SJSA1 (cell line): ENCODE measurements around the gene NOSIP. TPM values are rescaled to one million over a fixed set of nuclear protein-coding genes. Genes with fewer than 3 reads are reported as not detected.

ENCODE experiments used
- DNase-seq, 2 experiments: peaks; one replicate each; pipeline ENCODE4 v3.0.0-alpha.2; 2015 to 2020; ENCODE audit warnings: low spot score in 2 of 2, low read depth in 1 of 2
- H3K27ac ChIP-seq: fragments of 250-450 bp; sonication (Bioruptor Pico); 2 replicates; pipeline ENCODE4 v1.5.1; 2020; ENCODE audit warnings: mild to moderate bottlenecking, moderate library complexity
- H3K27me3 ChIP-seq: fragments of 250-450 bp; sonication (Bioruptor Pico); replicated peaks from 2 replicates; pipeline ENCODE4 v1.5.1; 2020; ENCODE audit warnings: mild to moderate bottlenecking, moderate library complexity
- H3K36me3 ChIP-seq: fragments of 250-450 bp; sonication (Bioruptor Pico); 2 replicates; pipeline ENCODE4 v1.5.1; 2020; ENCODE audit warnings: mild to moderate bottlenecking
- H3K4me1 ChIP-seq: fragments of 250-450 bp; sonication (Bioruptor Pico); replicated peaks from 2 replicates; pipeline ENCODE4 v1.6.1; 2021; ENCODE audit warnings: mild to moderate bottlenecking
- H3K4me3 ChIP-seq: fragments of 250-450 bp; sonication (Bioruptor Pico); 2 replicates; pipeline ENCODE4 v1.5.1; 2020; ENCODE audit warnings: mild to moderate bottlenecking
- H3K9me3 ChIP-seq: fragments of 250-450 bp; sonication (Bioruptor Pico); replicated peaks from 2 replicates; pipeline ENCODE4 v1.5.1; 2020; ENCODE audit warnings: mild to moderate bottlenecking
- total RNA-seq: library from RNA; depleted of rRNA; stranded (reverse); fragments of >200 nt; shearing (Covaris generic); gene quantifications from 2 replicates; pipeline ENCODE4 v1.2.3, GENCODE V29; 2014

NOSIP gene
- total RNA-seq, 1 experiment from 2014 or later, result 129 TPM

DNA sequence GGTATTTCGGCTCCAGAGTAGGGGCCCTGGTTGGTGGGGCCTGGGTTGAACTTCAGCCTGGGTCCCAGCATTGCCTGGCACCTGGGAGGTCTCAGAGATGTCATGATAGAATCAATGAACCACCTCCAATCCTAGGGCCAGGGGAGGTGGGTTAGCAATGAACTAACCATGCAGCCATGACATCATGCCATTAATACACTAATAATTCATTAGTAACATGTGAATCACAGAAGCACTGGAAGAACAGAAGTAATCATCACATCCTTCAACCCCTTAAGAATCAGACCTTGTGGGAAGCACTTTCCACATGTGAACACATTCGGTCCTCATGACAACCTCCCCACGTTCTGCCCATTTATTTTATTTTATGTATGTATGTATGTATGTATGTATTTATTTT is 6.9 kb downstream of the NOSIP start:
- no peak for DNase-seq
- no peaks in the 10 kb centered on the region for H3K27me3 ChIP-seq
- peaks cover under 1% of the 10 kb centered on the region for H3K4me1 ChIP-seq
- H3K4me3 ChIP-seq, result no peak overlapping the region
- H3K36me3 ChIP-seq, result peaks cover 35% of the 10 kb centered on the region
- no peaks in the 10 kb centered on the region for H3K9me3 ChIP-seq
- no peak overlapping the region for H3K27ac ChIP-seq

DNA sequence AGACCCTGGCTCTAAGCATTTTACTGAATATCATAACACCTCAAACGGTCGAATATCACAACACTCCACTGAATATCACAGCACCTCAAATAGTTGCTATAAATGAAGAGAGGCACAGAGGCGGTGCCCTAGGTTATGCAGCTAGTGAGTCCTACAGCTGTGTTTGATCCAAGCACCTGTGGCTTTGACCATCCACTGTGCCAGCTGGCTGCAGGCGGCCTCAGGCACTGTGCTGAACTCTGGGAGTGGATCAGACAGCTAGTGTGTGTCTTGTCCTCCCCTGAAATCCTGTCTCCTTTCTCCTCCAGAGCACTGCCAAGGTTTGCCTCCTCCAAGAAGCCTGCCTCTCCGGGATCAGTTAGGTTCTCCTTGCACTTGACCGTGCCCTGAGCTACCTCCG is 7.3 kb downstream of the NOSIP start:
- Histone ChIP-seq H3K36me3 (peaks cover 38% of the 10 kb centered on the region), H3K27me3 (no peaks in the 10 kb centered on the region), H3K9me3 (no peaks in the 10 kb centered on the region), H3K4me1 (peaks cover 5% of the 10 kb centered on the region), H3K4me3 (no peak overlapping the region), H3K27ac (no peak overlapping the region)
- DNase-seq, result no peak

DNA sequence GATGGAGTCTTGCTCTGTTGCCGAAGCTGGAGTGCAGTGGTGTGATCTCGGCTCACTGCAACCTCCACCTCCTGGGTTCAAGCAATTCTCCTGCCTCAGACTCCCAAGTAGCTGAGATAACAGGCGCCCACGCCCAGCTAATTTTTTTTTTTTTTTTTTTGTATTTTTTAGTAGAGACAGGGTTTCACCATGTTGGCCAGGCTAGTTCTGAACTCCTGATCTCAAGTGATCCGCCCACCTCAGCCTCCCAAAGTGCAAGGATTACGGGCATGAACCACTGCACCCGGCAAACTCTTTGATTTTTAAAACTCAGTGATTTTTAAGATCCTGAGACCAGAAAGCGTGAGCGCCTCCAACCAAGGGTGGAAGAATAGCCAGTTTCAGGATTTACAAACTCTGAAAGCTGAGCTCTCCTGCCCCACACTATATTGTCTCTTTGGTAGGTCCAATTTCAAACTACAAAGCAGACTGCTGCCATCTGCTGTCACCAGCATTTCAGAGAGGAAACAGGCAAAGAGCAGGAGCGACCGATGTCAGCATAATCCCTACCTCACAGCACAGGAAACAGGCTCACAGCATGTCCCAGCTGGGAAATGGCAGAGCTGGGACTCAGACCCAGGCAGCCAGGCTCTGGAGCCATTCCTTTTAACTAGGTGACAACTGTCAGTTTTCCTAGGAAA is 9.2 kb downstream of the NOSIP start:
- no peaks in the 10 kb centered on the region for H3K27me3 ChIP-seq
- no peak overlapping the region for H3K27ac ChIP-seq
- H3K9me3 ChIP-seq, result no peaks in the 10 kb centered on the region
- no peak overlapping the region for H3K4me3 ChIP-seq
- peaks cover 40% of the 10 kb centered on the region for H3K36me3 ChIP-seq
- DNase-seq, result no peak
- H3K4me1 ChIP-seq, result peaks cover 9% of the 10 kb centered on the region

DNA sequence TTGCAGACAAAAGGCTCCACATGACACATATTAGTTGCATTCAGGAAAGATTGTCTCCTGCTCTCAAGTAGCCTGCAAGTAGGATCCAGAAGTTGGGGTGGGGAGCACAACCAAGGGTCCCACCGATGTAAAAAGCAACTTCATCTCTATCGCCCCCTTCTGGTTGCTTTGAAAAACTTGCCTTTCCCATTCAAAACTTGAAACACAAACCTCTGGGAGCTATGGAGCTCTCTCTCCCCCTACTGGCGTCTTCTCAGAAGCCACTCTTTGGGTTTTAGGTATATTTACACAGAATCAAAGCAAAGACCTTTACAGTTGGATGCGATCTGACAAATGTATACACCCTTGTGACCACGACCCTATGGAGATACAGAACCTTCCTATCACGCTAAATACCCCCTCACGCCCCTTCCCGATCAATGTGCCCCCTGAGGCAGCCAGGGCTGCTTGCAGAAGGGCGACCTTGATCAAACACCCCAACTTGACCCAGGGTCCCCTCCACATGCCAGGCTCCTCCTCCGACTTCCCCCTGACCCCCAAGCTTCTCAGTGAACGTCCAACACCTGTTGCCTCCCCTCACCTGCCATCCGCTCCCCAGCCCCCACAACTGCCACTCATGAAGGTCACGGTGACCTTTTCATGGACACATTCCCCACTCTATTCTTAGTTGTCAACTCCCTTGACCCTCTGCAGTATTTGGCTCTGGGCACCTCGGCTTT is 10.1 kb downstream of the NOSIP start:
- no peaks in the 10 kb centered on the region for H3K9me3 ChIP-seq
- DNase-seq, result peak; percentile 66 to 67

DNA sequence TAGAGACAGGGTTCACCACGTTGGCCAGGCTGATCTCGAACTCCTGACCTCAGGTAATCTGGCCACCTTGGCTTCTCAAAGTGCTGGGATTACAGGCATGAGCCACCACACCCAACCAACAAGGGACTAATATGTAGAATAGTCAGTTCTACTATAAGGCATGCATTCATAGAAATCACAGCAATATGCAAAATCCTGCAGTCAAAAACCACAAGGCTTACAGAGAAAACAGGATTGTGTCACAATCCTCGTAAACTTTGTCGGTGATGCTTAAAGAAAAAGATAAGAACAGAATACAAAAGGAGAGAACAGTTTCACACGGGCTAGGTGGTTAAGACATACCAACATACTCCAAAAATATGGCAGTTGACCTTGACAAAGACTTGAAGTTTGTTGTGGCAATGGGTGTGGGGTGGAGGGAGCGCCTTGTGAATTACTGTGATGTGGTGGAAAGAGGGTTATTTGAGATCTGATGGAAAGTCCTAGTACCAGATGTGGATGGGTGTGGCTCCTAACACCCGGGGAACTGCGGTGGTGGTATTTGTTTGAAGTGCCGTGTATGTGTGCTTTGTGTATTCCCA is 12.4 kb downstream of the NOSIP start:
- H3K27ac ChIP-seq, result 0 out of 2 replicates have a peak overlapping the region, but pooled peaks have one; percentile 13
- no peak overlapping the region for H3K4me3 ChIP-seq
- peak in 1 of 2 experiments; percentile 25 for DNase-seq
- H3K4me1 ChIP-seq, result peaks cover 9% of the 10 kb centered on the region
- H3K27me3 ChIP-seq, result no peaks in the 10 kb centered on the region
- no peaks in the 10 kb centered on the region for H3K9me3 ChIP-seq
- H3K36me3 ChIP-seq, result peaks cover 21% of the 10 kb centered on the region

More for the DNA sequence above, 10.1 kb downstream of the NOSIP start:
- Histone ChIP-seq H3K36me3 (peaks cover 32% of the 10 kb centered on the region), H3K27me3 (no peaks in the 10 kb centered on the region), H3K4me3 (no peak overlapping the region), H3K27ac (no peak overlapping the region), H3K4me1 (peaks cover 9% of the 10 kb centered on the region)

DNA sequence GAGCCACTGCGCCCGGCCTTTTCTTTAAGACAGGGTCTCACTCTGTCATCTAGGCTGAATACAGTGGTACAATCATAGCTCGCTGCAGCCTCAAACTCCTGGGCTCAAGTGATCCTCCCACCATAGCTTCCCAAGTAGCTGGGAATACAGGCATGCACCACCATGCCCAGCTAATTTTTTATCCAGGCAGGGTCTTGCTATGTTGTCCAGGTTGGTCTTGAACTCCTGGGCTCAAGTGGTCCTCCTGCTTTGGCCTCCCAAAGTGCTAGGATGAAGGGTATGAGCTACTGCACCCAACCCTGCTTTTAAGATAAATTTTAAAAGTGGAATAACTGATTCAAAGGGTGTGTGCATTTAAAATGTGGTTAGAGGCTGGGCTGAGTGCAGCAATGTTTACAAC is 14.1 kb downstream of the NOSIP start:
- Histone ChIP-seq H3K4me1 (peaks cover 9% of the 10 kb centered on the region), H3K9me3 (no peaks in the 10 kb centered on the region), H3K4me3 (no peak overlapping the region), H3K36me3 (peaks cover 24% of the 10 kb centered on the region), H3K27ac (no peak overlapping the region), H3K27me3 (no peaks in the 10 kb centered on the region)
- no peak for DNase-seq

DNA sequence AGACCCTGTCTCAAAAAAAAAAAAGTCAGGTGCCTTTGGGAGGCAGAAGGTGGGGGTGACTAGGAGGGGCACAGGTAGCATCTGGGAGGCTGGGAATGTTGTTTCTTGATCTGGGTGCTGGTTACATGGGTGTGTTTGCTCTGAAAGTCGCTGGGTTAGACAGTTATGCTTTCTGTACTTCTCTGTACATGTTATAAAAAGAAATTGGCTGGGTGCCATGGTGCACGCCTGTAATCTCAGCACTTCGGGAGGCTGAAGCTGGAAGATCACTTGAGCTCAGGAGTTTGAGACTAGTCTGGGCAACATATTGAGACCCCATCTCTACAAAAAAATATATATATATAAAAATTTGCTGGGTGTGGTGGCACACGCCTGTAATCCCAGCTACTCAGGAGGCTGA is 15.1 kb downstream of the NOSIP start:
- Histone ChIP-seq H3K4me3 (no peak overlapping the region), H3K4me1 (peaks cover 9% of the 10 kb centered on the region), H3K9me3 (no peaks in the 10 kb centered on the region), H3K27ac (no peak overlapping the region), H3K36me3 (peaks cover 32% of the 10 kb centered on the region), H3K27me3 (no peaks in the 10 kb centered on the region)
- DNase-seq, result no peak

DNA sequence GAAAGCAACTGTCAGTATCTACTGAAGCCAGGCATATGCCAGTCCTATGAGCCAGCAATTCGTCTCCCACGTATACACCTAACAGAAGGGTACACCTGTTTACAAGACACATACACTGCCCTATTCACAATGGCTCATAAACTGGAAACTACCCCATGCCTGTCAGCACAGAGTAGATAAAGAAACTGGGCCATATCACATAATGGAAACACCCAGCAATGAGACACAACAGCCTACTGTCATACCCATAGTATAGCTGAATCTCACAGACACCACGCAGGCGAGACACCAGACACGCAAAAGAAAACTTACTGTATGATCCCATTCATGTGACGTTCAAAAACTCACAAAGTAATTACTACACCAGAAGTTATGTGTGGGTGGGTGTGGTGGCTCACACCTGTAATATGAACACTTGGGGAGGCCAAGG is 15.7 kb downstream of the NOSIP start:
- no peak overlapping the region for H3K27ac ChIP-seq
- no peak for DNase-seq
- peaks cover 38% of the 10 kb centered on the region for H3K36me3 ChIP-seq
- H3K4me1 ChIP-seq, result peaks cover 9% of the 10 kb centered on the region
- H3K9me3 ChIP-seq, result no peaks in the 10 kb centered on the region
- no peaks in the 10 kb centered on the region for H3K27me3 ChIP-seq
- no peak overlapping the region for H3K4me3 ChIP-seq

DNA sequence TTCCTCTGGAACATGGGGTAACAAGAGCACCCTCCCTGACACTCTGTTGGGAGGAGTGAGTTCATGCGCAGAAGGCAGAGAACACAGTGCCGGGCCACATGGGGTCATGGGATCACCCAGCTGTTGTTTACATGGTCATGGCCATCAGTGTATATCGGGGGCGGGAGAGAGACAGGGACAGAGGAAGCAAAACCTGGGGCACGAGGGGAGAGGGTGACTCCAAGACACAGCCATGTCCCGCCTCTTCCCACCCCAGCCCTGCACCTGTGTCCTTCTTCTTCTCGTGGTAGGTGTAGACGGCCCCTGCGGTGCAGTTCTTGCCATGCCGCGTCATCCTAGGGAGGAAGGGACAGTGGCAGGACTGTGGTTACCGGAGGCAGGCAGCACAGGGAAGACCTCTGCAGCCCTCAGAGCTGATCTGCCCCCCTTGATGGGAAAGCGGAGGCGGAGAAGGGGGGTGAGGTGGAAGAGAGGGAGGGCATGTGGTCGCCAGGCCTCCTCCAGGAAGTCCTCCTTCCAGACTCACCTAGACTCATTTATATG is 19.9 kb downstream of the NOSIP start:
- Histone ChIP-seq H3K9me3 (no peaks in the 10 kb centered on the region), H3K27me3 (no peaks in the 10 kb centered on the region), H3K27ac (no peak overlapping the region), H3K4me1 (no peaks in the 10 kb centered on the region), H3K4me3 (no peak overlapping the region), H3K36me3 (peaks cover 64% of the 10 kb centered on the region)
- no peak for DNase-seq

DNA sequence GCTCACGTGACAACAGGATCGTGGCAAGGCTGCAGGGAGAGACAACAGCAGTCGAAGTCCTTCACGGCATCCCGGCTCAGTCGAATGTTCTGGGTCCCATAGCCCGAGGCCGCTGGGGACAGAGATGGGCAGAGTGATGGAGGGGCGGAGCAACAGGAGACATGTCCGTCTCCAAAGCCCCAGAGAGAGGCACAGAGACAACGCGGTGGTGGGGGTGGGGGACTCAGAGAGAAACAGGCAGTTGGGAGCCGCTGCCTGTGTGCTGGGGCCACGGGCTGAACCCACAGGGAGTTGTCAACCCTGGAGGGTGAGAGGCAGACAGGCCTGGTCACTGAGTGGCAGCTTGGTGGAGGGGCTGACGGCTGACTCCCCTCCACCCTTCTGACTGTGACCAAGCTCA is 20.4 kb downstream of the NOSIP start:
- Histone ChIP-seq H3K4me3 (no peak overlapping the region), H3K27me3 (no peaks in the 10 kb centered on the region), H3K4me1 (no peaks in the 10 kb centered on the region), H3K27ac (no peak overlapping the region), H3K36me3 (peaks cover 69% of the 10 kb centered on the region), H3K9me3 (no peaks in the 10 kb centered on the region)
- no peak for DNase-seq

DNA sequence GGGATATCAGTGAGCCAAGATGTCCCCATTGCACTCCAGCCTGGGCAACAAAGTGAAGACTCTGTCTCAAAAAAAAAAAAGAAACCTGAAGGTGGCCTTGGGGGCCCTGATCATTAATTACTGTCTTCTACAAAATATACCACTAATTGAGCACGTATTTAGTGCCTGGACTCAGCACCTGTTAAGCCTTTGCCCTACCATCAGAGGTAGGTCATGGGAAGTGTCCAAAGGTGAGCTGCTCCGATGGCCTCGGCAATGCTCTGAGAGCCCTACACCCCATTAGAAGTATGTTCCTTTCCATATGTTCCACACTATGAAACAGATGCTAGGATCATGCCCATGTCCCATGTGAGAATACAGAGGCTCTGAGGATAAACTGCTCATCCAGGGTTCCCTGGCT is 20.9 kb downstream of the NOSIP start:
- Histone ChIP-seq H3K4me3 (no peak overlapping the region), H3K27ac (no peak overlapping the region), H3K4me1 (peaks cover 1% of the 10 kb centered on the region), H3K27me3 (no peaks in the 10 kb centered on the region), H3K9me3 (no peaks in the 10 kb centered on the region), H3K36me3 (peaks cover 69% of the 10 kb centered on the region)
- no peak for DNase-seq

DNA sequence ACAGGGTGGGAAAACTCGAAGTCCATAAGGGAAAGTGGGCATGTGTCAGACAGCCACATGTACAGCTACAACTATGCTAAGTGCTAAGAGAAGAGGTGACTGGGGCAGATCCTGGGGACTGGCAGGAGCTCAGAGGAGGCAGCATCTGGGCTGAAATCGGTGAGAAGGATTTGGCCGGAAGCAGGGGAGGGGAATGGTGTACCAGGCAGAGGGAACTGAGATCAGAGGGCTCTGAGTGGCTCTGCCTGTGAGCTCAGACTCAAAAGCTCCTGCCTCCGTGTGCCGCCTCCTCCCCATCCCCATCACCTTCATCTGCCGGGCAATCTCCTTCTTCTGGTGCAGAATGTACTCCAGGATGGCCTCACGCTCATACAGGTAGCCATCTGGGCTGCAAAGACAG is 21.8 kb downstream of the NOSIP start:
- Histone ChIP-seq H3K4me1 (peaks cover 10% of the 10 kb centered on the region), H3K36me3 (peaks cover 69% of the 10 kb centered on the region), H3K27me3 (no peaks in the 10 kb centered on the region), H3K27ac (no peak overlapping the region), H3K9me3 (no peaks in the 10 kb centered on the region), H3K4me3 (no peak overlapping the region)
- no peak for DNase-seq

DNA sequence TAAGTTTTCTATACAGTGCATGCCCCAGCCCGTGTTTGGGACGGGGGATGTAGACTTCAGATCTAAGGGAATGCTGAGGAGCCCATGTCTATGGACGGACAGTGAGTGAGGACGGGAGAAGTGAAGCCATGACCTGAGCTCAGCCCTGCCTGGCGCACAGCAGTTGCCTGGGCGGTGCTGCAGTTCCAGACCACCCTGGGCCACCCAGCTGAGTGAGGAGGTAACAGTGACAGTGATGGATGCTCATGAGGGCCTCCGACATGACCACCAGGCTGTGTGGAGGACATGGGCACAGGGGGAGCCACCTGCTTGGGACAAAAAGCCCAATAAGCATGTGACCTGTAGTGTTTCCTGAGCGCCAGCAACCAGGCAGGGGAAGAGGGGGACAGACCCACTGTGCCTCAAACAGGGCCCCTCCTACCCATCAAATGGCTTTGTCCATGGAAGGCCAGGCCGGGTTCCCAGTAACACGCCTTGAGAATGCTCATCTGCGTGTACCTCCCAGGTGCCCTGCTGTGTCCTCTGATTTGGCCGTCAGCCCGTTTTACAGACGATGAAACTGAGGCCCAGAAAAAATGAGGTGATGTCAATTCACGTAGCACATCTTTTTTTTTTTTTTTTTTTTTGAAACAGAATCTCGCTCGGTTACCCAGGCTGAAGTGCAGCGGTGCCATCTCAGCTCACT is 22.6 kb downstream of the NOSIP start:
- no peak overlapping the region for H3K4me3 ChIP-seq
- H3K36me3 ChIP-seq, result peaks cover 72% of the 10 kb centered on the region
- peaks cover 11% of the 10 kb centered on the region for H3K4me1 ChIP-seq
- DNase-seq, result no peak
- H3K27me3 ChIP-seq, result no peaks in the 10 kb centered on the region
- H3K9me3 ChIP-seq, result no peaks in the 10 kb centered on the region
- H3K27ac ChIP-seq, result no peak overlapping the region
